Stimulated activated effector memory CD8-positive, alpha-beta T cell treated with anti-CD3 and anti-CD28 coated beads, Interleukin-12 subunit alpha, Interleukin-12 subunit beta, amount 100 ng/mL, for 72 hours (primary cell): Measurements from ENCODE around the gene ZNF638.
"Not testable (repeated sequence)": the region's sequence is repeated elsewhere in the genome, so short reads cannot be mapped to it uniquely, and the experiment has no call there.

ENCODE experiments used
- ATAC-seq: fragments of 150-1000 bp; cut with Tn5 transposase; 2 replicates; pipeline ENCODE4 v1.10.0; 2021
- DNase-seq, 2 donors: peaks; one replicate each; pipeline ENCODE4 v3.0.0; 2021 to 2022; ENCODE audit warnings: low spot score in 2 of 2
- H3K27ac Mint-ChIP-seq: one replicate; pipeline ENCODE4 v1.8.0; 2022; ENCODE audit warnings: mild to moderate bottlenecking, mixed read lengths
- H3K36me3 Mint-ChIP-seq: one replicate; pipeline ENCODE4 v1.8.0; 2022; ENCODE audit warnings: mild to moderate bottlenecking, mixed read lengths
- H3K4me1 Mint-ChIP-seq: one replicate; pipeline ENCODE4 v1.8.0; 2022; ENCODE audit warnings: mixed read lengths
- H3K4me3 Mint-ChIP-seq: one replicate; pipeline ENCODE4 v1.8.0; 2022; ENCODE audit warnings: mild to moderate bottlenecking, mixed read lengths
- H3K9me3 Mint-ChIP-seq: one replicate; pipeline ENCODE4 v1.8.0; 2022; ENCODE audit warnings: mixed read lengths

The ZNF638 gene

DNA sequence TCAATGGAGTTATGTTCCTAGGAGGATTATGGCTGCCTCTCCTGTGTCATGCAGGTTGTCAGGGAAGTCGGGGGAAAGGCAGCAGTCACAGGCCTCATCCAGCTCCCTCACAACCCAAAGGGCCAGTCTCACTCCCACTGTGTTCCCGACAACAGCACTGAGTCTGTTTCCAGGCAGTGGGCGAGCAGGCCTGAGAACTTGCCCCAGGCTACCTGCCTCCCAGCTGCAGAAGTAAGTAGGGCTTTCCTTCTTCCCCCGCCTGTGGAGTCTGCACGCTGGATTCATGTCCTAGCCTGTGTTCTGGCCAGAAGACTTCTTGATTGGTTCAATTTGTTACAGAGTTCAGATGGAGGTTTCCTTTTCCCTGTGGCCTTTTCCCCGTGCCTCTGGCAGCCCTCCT is 8.2 kb upstream of the ZNF638 start:
- Mint-ChIP-seq H3K36me3 (no peaks in the 10 kb centered on the region), H3K9me3 (peaks cover 20% of the 10 kb centered on the region), H3K4me1 (no peaks in the 10 kb centered on the region), H3K27ac (no peak overlapping the region), H3K4me3 (no peak overlapping the region)
- no peak for ATAC-seq
- DNase-seq = no peak

DNA sequence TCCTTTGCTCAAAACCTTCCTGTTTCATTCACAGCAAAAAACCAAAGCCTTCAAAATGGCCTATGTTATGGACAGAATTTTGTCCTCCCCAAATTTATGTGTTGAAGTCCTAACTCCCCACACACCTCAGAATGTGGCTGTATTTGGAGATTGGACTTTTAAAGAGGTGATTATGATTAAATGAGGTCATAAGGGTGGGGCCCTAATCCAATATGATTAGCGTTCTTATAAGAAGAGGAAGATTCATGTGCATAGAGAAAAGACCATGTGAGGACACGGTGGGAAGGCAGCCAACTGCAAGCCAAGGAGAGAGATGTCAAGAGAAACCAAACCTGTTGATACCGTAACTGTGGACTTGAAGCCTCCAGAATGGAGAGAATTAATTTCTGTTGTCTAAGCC is 4.6 kb upstream of the ZNF638 start:
- Mint-ChIP-seq H3K4me3 (no peak overlapping the region), H3K9me3 (peaks cover 8% of the 10 kb centered on the region), H3K4me1 (no peaks in the 10 kb centered on the region), H3K27ac (no peak overlapping the region), H3K36me3 (peaks cover 10% of the 10 kb centered on the region)
- no peak for DNase-seq
- ATAC-seq = no peak

DNA sequence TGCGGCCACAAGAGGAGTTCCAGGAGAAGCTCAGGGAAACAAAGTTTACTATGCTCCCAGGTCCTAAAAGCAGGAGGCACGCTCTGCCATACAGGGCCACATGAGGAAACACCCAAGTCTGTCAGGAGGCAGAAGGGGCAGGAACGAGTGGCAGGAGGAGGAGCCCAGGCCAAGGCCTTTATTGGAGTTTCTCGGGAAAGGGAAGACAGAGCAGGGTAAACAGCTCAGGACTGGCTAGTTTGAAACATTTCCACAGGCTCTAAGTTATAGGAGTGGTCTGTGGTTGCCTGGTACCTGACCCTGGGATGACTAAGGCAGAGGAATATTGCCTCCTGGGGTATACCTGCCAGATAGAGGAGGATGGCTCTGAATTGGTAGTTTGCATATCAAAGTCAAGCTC is 3.7 kb upstream of the ZNF638 start:
- Mint-ChIP-seq H3K36me3 (peaks cover 19% of the 10 kb centered on the region), H3K4me3 (no peak overlapping the region), H3K9me3 (no peaks in the 10 kb centered on the region), H3K27ac (no peak overlapping the region), H3K4me1 (no peaks in the 10 kb centered on the region)
- ATAC-seq (no peak), DNase-seq (no peak)

DNA sequence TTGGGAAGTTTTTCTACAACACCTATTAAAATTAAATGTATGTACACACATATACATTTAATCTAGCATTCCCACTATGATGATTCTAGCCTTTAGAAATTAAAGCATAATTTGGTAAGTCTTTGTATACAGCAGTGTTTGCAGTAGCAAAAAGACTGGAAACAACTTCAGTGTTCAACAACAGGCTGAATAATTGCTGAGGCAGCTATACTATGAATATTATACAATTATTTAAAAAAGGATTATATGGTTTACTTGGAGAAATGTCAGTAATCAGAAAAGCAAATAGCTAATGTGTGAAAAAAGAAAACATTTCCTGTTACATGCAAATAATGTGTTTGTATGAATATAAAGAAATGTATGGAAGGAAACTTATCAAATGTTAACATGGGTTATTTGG is 1.4 kb upstream of the ZNF638 start:
- DNase-seq (no peak), ATAC-seq (no peak)
- Mint-ChIP-seq H3K36me3 (peaks cover 38% of the 10 kb centered on the region), H3K27ac (no peak overlapping the region), H3K9me3 (no peaks in the 10 kb centered on the region), H3K4me1 (peaks cover 16% of the 10 kb centered on the region), H3K4me3 (peak overlapping the region; percentile 96)

DNA sequence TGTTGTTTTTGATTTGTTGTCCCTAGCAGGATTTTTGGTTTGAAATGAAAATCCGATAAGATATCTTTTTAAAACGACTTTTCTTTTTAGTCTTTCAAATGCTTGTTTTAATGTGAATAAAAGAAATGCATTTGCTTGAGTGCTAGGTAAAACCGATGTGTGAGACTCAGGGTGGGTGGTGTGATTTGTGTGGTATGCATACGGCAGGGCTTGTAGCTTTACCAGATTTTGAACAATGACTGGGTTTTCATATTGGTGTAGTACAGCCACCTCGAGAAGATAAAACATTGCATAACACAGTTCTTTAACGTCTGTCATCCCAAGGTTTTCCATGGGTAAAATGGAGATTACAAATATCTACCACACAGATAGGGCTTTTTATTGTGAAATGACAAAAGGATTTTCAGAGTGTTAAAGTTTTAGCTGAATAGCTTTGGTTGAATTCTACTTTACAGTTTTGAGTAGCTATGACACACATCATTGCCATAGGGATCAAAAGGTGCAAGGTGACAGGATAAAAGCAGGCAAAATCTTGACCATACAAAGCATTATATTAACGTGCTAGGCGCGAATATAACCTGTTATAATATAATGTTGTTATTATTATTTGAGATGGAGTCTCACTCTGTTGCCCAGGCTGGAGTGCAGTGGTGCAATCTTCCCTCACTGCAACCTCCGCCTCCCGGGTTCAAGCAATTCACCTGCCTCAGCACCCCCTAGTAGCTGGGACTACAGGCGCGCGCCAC is 824 bp upstream of the ZNF638 start:
- Mint-ChIP-seq H3K36me3 (peaks cover 44% of the 10 kb centered on the region), H3K4me3 (peak overlapping the region; percentile 96), H3K9me3 (no peaks in the 10 kb centered on the region), H3K4me1 (peaks cover 16% of the 10 kb centered on the region), H3K27ac (peak overlapping the region; percentile 100)
- ATAC-seq (no peak), DNase-seq (no peak)

DNA sequence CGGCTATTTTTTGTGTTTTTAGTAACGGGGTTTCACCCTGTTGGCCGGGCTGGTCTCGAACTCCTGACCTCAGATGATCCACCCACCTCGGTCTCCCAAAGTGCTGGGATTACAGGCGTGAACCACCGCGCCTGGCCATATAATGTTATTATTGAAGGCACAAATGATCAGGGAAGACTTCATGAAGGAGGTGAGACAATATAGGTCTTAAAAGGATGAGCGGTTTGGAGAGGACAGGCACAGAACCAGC is 326 bp upstream of the ZNF638 start:
- ATAC-seq = not testable (repeated sequence)
- H3K4me1 Mint-ChIP-seq = peaks cover 16% of the 10 kb centered on the region

DNA sequence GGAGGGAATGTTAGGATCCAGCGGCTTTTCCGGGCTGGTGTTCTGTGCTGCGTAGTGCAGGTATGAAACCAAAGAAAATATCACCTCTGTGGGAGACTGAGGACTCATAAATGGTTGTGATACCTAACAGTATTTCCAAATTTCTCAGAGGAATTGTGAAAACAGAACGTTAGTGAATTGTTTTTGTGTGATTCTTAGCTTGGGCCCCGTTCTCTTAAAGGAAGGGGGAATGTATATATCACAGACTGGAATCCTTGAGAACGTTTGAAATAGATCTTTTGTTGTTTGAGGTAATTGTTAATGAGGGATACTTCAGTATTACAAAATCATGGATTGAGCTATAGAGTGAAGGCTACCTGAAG is 834 bp downstream of the ZNF638 start:
- peaks cover 51% of the 10 kb centered on the region for H3K36me3 Mint-ChIP-seq
- H3K4me3 Mint-ChIP-seq = peak overlapping the region; percentile 96
- no peaks in the 10 kb centered on the region for H3K9me3 Mint-ChIP-seq
- peak overlapping the region; percentile 100 for H3K27ac Mint-ChIP-seq
- peaks cover 23% of the 10 kb centered on the region for H3K4me1 Mint-ChIP-seq
- no peak for DNase-seq
- ATAC-seq = no peak

More for the DNA sequence above, 326 bp upstream of the ZNF638 start:
- H3K36me3 Mint-ChIP-seq = peaks cover 49% of the 10 kb centered on the region
- H3K27ac Mint-ChIP-seq = peak overlapping the region; percentile 100
- not testable (repeated sequence) for DNase-seq, H3K9me3 Mint-ChIP-seq
- peak overlapping the region; percentile 96 for H3K4me3 Mint-ChIP-seq

DNA sequence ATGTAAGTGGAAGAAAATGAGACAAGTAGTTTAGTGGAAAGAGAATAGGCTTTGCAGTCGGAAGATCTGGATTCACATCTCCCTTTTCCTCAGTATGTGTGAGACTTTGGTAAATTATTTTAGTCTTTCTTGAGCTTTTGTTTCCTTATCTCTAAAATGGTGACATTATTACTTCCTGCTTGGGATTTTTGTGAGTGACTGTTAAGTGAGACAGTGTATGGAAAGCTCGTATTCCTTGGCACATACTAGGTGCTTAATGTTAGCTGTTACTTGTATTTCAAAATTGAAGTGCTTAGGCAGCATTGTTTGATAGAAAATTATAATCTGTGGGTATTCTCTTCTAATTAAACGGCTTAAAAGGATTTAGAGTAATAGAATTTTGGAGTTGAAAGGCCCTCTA is 2.0 kb downstream of the ZNF638 start:
- H3K4me1 Mint-ChIP-seq = peaks cover 34% of the 10 kb centered on the region
- DNase-seq (no peak), ATAC-seq (no peak)
- no peaks in the 10 kb centered on the region for H3K9me3 Mint-ChIP-seq
- peak overlapping the region; percentile 35 for H3K27ac Mint-ChIP-seq
- H3K36me3 Mint-ChIP-seq = peaks cover 59% of the 10 kb centered on the region
- H3K4me3 Mint-ChIP-seq = peak overlapping the region; percentile 96

DNA sequence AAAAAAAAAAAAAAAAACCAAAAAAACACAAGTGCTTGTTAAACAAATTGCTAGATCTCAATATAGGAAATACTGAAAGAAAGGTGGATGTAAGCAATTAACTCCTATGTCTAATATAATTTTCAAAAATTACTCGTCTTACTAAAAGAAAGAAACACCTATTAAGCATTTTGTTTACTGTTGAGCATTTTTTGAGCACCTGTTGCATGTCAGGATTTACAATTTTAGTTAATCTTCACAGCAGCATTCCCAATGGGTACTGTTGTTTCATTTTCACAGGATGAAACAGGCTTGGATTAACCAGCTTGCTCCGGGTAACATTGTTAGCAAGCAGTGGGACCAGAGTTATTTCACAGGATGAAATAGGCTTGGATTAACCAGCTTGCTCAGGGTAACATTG is 4.8 kb downstream of the ZNF638 start:
- Mint-ChIP-seq H3K4me1 (peaks cover 46% of the 10 kb centered on the region), H3K4me3 (no peak overlapping the region), H3K36me3 (peaks cover 73% of the 10 kb centered on the region), H3K27ac (no peak overlapping the region), H3K9me3 (no peaks in the 10 kb centered on the region)
- ATAC-seq (no peak), DNase-seq (no peak)

DNA sequence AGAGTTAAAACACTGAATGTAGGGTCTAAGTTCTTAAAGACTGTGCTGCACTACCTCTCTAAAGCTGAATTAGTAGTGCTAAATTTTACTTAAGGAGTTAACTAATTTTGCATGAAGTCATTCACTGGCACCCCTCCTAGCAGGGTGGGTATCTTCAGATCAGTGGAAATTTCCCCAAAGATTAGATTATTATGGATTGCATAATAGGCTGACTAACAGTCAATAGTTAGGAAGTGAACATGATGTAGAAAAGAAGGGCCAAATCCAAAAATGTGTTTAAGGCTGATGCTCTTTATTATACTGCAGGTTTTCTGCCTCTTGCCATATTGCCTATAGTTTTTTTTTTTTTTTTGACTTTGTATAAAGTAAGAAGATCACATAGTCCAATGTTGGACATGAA is 5.2 kb downstream of the ZNF638 start:
- ATAC-seq (no peak), DNase-seq (no peak)
- Mint-ChIP-seq H3K4me3 (no peak overlapping the region), H3K4me1 (peaks cover 46% of the 10 kb centered on the region), H3K9me3 (no peaks in the 10 kb centered on the region), H3K27ac (no peak overlapping the region), H3K36me3 (peaks cover 71% of the 10 kb centered on the region)

DNA sequence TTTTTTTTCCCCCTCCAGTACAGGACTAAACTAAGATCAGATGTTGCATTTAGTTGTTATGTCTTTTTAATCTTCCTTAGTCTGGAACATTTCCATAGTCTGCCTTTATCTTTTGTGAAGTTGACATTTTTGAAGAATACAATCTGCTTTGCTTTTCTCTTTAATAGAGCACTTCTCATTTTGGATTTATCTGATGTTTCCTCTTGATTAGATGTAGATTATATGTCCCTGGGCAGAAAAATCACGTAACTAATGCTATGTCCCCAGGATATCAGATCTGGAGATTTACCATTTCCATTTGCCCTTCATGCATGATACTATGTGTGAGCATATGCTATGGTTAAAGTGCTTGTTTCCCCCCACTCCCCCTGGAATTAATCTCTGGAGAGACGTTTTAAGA is 6.2 kb downstream of the ZNF638 start:
- Mint-ChIP-seq H3K27ac (no peak overlapping the region), H3K4me3 (no peak overlapping the region), H3K36me3 (peaks cover 71% of the 10 kb centered on the region), H3K4me1 (peaks cover 46% of the 10 kb centered on the region), H3K9me3 (no peaks in the 10 kb centered on the region)
- ATAC-seq (no peak), DNase-seq (no peak)

DNA sequence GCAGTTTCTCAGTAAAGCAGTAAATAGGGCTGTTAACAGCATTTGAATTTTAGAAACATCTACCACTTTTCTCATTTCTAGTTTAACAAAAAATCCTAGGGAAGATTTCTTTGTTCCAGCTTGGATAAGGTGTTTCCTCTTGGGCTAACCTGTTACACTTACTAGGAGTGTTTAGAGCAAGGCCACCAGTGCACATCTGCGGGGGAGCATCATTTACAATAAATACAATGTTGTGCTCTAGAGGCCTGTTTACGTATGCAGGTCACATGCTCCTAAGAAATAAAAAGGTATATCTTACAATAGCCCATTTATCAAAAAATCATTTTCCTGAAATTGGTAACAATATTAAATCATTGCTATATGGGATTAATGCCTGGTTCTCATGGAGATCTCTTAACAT is 8.1 kb downstream of the ZNF638 start:
- no peak overlapping the region for H3K4me3 Mint-ChIP-seq
- ATAC-seq = no peak
- H3K4me1 Mint-ChIP-seq = peaks cover 36% of the 10 kb centered on the region
- H3K9me3 Mint-ChIP-seq = no peaks in the 10 kb centered on the region
- no peak overlapping the region for H3K27ac Mint-ChIP-seq
- no peak for DNase-seq
- H3K36me3 Mint-ChIP-seq = peaks cover 74% of the 10 kb centered on the region

DNA sequence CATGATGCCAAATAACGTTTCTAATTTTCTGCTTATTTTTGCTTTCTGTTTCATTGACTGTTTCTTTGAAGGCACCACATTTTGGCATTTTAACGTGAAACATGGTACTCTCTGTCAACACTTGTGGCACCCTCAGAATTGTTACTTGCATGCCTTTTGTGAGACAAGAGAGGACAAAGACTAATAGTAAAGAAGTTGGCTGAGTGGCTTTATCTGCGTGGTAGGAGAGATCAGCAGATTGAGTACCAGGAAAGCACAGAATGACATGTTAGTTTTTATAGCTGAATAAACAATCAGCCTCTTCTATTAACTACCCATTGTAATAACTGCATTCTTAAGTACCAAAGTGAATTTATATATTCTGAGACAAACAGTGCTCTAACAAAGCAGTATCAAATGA is 8.6 kb downstream of the ZNF638 start:
- H3K4me3 Mint-ChIP-seq = no peak overlapping the region
- H3K9me3 Mint-ChIP-seq = no peaks in the 10 kb centered on the region
- H3K27ac Mint-ChIP-seq = no peak overlapping the region
- peaks cover 35% of the 10 kb centered on the region for H3K4me1 Mint-ChIP-seq
- DNase-seq (no peak), ATAC-seq (no peak)
- peaks cover 69% of the 10 kb centered on the region for H3K36me3 Mint-ChIP-seq

DNA sequence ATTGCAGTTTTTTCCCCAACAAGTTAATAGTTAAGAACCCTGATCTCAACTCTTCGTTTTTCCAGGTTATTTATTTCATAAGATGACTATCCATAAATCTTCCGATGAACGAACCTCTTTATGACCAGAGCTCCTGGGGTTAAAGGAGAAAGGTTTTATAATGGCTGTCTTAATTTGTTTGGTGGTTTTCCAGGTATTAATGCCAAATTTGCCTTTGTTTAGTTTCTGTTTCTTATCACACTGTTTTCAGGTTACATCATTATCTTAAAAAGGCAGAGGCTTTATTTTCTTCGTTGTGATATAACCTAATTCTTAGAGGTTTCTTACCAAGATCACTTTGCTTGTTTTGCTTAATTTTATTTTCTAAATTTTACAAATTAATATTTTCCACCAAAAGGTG is 10.1 kb downstream of the ZNF638 start:
- Mint-ChIP-seq H3K27ac (no peak overlapping the region), H3K4me3 (no peak overlapping the region), H3K4me1 (peaks cover 46% of the 10 kb centered on the region), H3K9me3 (no peaks in the 10 kb centered on the region), H3K36me3 (peaks cover 58% of the 10 kb centered on the region)
- DNase-seq = no peak
- no peak for ATAC-seq

DNA sequence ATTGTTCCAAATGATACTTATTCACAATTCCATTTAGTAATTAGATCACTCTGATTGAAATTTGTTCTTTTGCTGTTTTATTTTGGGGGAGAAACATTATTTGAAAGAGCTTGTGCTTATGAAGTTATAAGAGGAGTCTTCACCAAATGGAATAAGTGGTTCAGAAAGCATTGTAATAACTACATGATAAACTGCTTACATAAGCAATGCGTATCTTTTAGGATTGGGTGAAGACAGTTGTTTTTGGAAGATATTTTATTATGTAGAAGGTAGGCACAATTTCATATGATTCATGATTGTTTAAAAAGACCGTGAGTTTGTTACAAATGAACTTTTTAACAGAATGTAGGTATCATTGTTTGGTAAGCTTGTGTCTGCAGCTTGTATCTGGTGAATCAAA is 14.5 kb downstream of the ZNF638 start:
- H3K36me3 Mint-ChIP-seq = peaks cover 61% of the 10 kb centered on the region
- no peak overlapping the region for H3K4me3 Mint-ChIP-seq
- H3K9me3 Mint-ChIP-seq = no peaks in the 10 kb centered on the region
- peaks cover 40% of the 10 kb centered on the region for H3K4me1 Mint-ChIP-seq
- no peak for ATAC-seq
- no peak for DNase-seq
- H3K27ac Mint-ChIP-seq = no peak overlapping the region

DNA sequence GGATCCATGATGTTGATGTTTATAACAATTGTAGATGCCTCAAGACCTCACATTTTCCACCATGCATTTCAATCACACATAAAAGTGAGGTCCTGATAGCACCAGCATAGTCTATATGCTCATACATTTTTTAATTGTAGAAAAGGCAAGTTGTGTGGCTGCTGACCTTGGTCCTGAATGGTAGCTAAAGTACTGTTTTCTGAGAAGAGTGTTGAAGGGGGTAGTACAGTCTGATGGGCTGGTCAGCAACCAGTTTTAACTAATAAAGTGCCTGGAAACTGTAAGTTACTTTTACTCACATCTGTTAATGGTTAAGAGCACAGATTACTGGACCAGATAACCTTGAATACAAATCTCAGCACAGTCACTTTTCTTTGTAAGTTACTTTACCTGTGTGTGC is 15.9 kb downstream of the ZNF638 start:
- Mint-ChIP-seq H3K36me3 (peaks cover 55% of the 10 kb centered on the region), H3K4me1 (peaks cover 53% of the 10 kb centered on the region), H3K4me3 (no peak overlapping the region), H3K27ac (no peak overlapping the region), H3K9me3 (no peaks in the 10 kb centered on the region)
- DNase-seq (no peak), ATAC-seq (no peak)

DNA sequence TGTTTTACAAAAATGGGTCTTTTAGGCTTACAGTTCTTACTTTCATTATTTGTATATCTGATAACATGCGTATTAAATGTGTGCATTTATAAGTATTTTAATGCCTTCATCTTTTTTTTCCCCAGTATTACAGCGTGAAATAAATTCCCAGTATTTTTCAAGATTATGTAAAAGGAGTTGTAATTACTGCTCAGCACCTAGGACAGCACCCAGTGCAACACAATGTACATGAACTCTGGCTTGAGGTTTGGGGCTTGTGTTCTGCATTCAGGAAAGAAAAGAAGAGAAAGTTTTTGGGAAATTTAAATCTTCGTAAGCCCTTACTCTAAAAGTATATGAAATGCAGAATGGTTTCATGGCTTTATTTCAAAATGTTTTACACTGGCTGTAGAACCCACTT is 16.7 kb downstream of the ZNF638 start:
- DNase-seq (no peak), ATAC-seq (no peak)
- no peak overlapping the region for H3K4me3 Mint-ChIP-seq
- no peak overlapping the region for H3K27ac Mint-ChIP-seq
- H3K36me3 Mint-ChIP-seq = peaks cover 48% of the 10 kb centered on the region
- H3K4me1 Mint-ChIP-seq = peaks cover 57% of the 10 kb centered on the region
- no peaks in the 10 kb centered on the region for H3K9me3 Mint-ChIP-seq
